NCI-H1417 treated with DMSO at 0.1 percent for 48 hours (cell line): ENCODE measurements around the gene TRAPPC3L.

Experiments used
- DNase-seq: peaks from one replicate; lab custom pipeline; 2025; lab: John Stamatoyannopoulos, UW

Gene TRAPPC3L

GRCh38 chr6:116557893-116558292, 12.4 kb upstream of the TRAPPC3L start:
- no peak for DNase-seq

GRCh38 chr6:116556814-116557415, 11.4 kb upstream of the TRAPPC3L start:
- DNase-seq: no peak

- no peak for DNase-seq
Measured at GRCh38 chr6:116556065-116556464, 10.6 kb upstream of the TRAPPC3L start.

GRCh38 chr6:116553451-116553850, 8.0 kb upstream of the TRAPPC3L start, which contains the start of gene CALHM4:
Gene CALHM4 (plus strand): TSS chr6:116553751. CDS start chr6:116553794, 43 bp downstream.
- no peak for DNase-seq

- no peak for DNase-seq
Measured at GRCh38 chr6:116550796-116551195, 5.3 kb upstream of the TRAPPC3L start.

- DNase-seq: no peak
Measured at GRCh38 chr6:116547358-116547757, 1.9 kb upstream of the TRAPPC3L start.

GRCh38 chr6:116543149-116543548, 2.3 kb downstream of the TRAPPC3L start:
- no peak for DNase-seq

- DNase-seq: no peak
Measured at GRCh38 chr6:116542426-116542825, 3.1 kb downstream of the TRAPPC3L start.

GRCh38 chr6:116536216-116536621, 9.3 kb downstream of the TRAPPC3L start:
- DNase-seq: no peak

- DNase-seq: no peak
Measured at GRCh38 chr6:116535109-116535508, 10.4 kb downstream of the TRAPPC3L start.

- no peak for DNase-seq
Measured at GRCh38 chr6:116533233-116533957, 12.1 kb downstream of the TRAPPC3L start.

- DNase-seq: no peak
Measured at GRCh38 chr6:116531675-116532570, 13.6 kb downstream of the TRAPPC3L start.

- peak; percentile 67 for DNase-seq
Measured at GRCh38 chr6:116530436-116530835, 15.0 kb downstream of the TRAPPC3L start.

- no peak for DNase-seq
Measured at GRCh38 chr6:116529466-116530290, 15.8 kb downstream of the TRAPPC3L start.

- DNase-seq: no peak
Measured at GRCh38 chr6:116528780-116529179, 16.7 kb downstream of the TRAPPC3L start.

- DNase-seq: no peak
Measured at GRCh38 chr6:116528133-116528532, 17.4 kb downstream of the TRAPPC3L start.

GRCh38 chr6:116524236-116524635, 21.2 kb downstream of the TRAPPC3L start:
- DNase-seq: no peak

- no peak for DNase-seq
Measured at GRCh38 chr6:116522896-116523295, 22.6 kb downstream of the TRAPPC3L start.

GRCh38 chr6:116518621-116519368, 26.7 kb downstream of the TRAPPC3L start:
- DNase-seq: no peak

- DNase-seq: no peak
Measured at GRCh38 chr6:116515141-116515540, 30.3 kb downstream of the TRAPPC3L start.

GRCh38 chr6:116514111-116514510, 31.4 kb downstream of the TRAPPC3L start:
- DNase-seq: no peak
